GM12878 (cell line): ENCODE measurements around the gene PLXDC1. TPM values are rescaled to one million over a fixed set of nuclear protein-coding genes. Genes with fewer than 3 reads are reported as not detected.

Experiments
- ATAC-seq: fragments of 200-7000 bp; cut with Tn5 transposase; 3 replicates; pipeline ENCODE4 v1.9.1; 2020; ENCODE audit warnings: mild to moderate bottlenecking, moderate library complexity
- BruUV-seq: library from RNA; stranded (reverse); fragments of 400-500 nt; replicated peaks from 2 replicates; lab custom pipeline; 2021; lab: Mats Ljungman, UMichigan
- CTCF ChIA-PET: fragments of 300-600 bp; sonication (Branson Sonifier 250); formaldehyde crosslinking; extraction: SDS; loops from one replicate; lab custom pipeline; 2021; ENCODE audit warnings: inconsistent platforms; lab: Yijun Ruan, JAX
- POLR2A ChIA-PET: fragments of 350-600 bp; formaldehyde crosslinking; extraction: SDS; loops from one replicate; lab custom pipeline; 2021; ENCODE audit warnings: inconsistent platforms; lab: Charles Lee
- RAD21 ChIA-PET: fragments of 300-600 bp; sonication (Branson Sonifier 250); formaldehyde crosslinking; loops from one replicate; lab custom pipeline; 2023; ENCODE audit warnings: antibody characterized with exemption; ENCODE audit not compliant: unreplicated experiment; lab: Charles Lee
- SMC1A ChIA-PET: fragments of 300-600 bp; sonication (Branson Sonifier 250); formaldehyde crosslinking; loops from one replicate; lab custom pipeline; 2023; ENCODE audit not compliant: unreplicated experiment, uncharacterized antibody; lab: Charles Lee
- DNase-seq: peaks from one replicate; pipeline ENCODE4 v3.0.0-alpha.2; 2011; ENCODE audit warnings: low read depth, low spot score
- FAIRE-seq: peaks from 3 replicates; lab custom pipeline; 2011; peaks lifted over from hg19 to GRCh38; lab: Jason Lieb, UNC
- H2AFZ ChIP-seq: 2 replicates; pipeline ENCODE4 v1.6.0; 2011; ENCODE audit warnings: low read depth, low read length, control low read depth; ENCODE audit not compliant: control insufficient read depth
- H3K27ac ChIP-seq: 2 replicates; pipeline ENCODE4 v1.5.1; 2011; ENCODE audit warnings: control low read depth; ENCODE audit not compliant: control insufficient read depth, insufficient read depth
- H3K27me3 ChIP-seq, 2 experiments: replicated peaks in 1 of 2; 2 replicates each; pipeline versions ENCODE4 v1.6.0 to v1.6.1; 2011; ENCODE audit warnings: low read length in 1 of 2; ENCODE audit not compliant: control insufficient read depth in 2 of 2, insufficient read depth in 2 of 2
- H3K36me3 ChIP-seq, 2 experiments: 2 replicates each; pipeline ENCODE4 v1.5.1; 2011; ENCODE audit warnings: low read length in 1 of 2; ENCODE audit not compliant: control insufficient read depth in 2 of 2, insufficient read depth in 2 of 2
- H3K4me1 ChIP-seq: 2 replicates; pipeline ENCODE4 v1.6.1; 2011; ENCODE audit warnings: mild to moderate bottlenecking, low read length, moderate library complexity, mixed read lengths; ENCODE audit not compliant: control insufficient read depth, insufficient read depth
- H3K4me2 ChIP-seq: 2 replicates; pipeline ENCODE4 v1.6.0; 2011; ENCODE audit warnings: control low read depth; ENCODE audit not compliant: control insufficient read depth, insufficient read depth
- H3K4me3 ChIP-seq: fragments of 200-600 bp; sonication (generic); 2 replicates; pipeline ENCODE4 v1.5.1; 2016
- H3K79me2 ChIP-seq: 2 replicates; pipeline ENCODE4 v1.6.0; 2011; ENCODE audit warnings: low read length; ENCODE audit not compliant: control insufficient read depth, insufficient read depth
- H3K9ac ChIP-seq: 2 replicates; pipeline ENCODE4 v1.8.0; 2011; ENCODE audit warnings: low read length, control low read depth, mixed read lengths; ENCODE audit not compliant: control insufficient read depth, insufficient read depth
- H3K9me3 ChIP-seq: replicated peaks from 3 replicates; pipeline ENCODE4 v1.5.1; 2011; ENCODE audit warnings: mild to moderate bottlenecking, low read length; ENCODE audit not compliant: control insufficient read depth, insufficient read depth
- H4K20me1 ChIP-seq: 2 replicates; pipeline ENCODE4 v1.6.0; 2011; ENCODE audit not compliant: control insufficient read depth, insufficient read depth
- BRCA1 ChIP-seq: IDR thresholded peaks from 2 replicates; pipeline ENCODE4 v1.6.1; 2011; ENCODE audit warnings: low read depth, low read length, improper control_type of control experiment
- EGR1 ChIP-seq, 2 experiments: IDR thresholded peaks; 1 replicate in 1 of 2; 2 replicates in 1 of 2; pipeline ENCODE4 v1.6.1; 2011 to 2012; ENCODE audit warnings: low read depth in 2 of 2, low read length in 2 of 2, borderline replicate concordance in 1 of 2, mild to moderate bottlenecking in 1 of 2, moderate library complexity in 1 of 2
- NFIC ChIP-seq: IDR thresholded peaks from 2 replicates; pipeline ENCODE4 v1.6.1; 2012; ENCODE audit warnings: low read depth, mild to moderate bottlenecking, inconsistent platforms, low read length, moderate library complexity
- NFYA ChIP-seq: IDR thresholded peaks from 2 replicates; pipeline ENCODE4 v1.6.1; 2011; ENCODE audit warnings: low read depth, mild to moderate bottlenecking, low read length, improper control_type of control experiment, borderline replicate concordance
- NR2C2 ChIP-seq: IDR thresholded peaks from 2 replicates; pipeline ENCODE4 v1.6.1; 2011; ENCODE audit warnings: borderline replicate concordance, low read depth; ENCODE audit not compliant: control insufficient read depth, insufficient read length
- NRF1 ChIP-seq: conservative IDR thresholded peaks from 2 replicates; pipeline ENCODE4 v1.6.1; 2011; ENCODE audit warnings: mild to moderate bottlenecking, low read depth, low read length, improper control_type of control experiment
- RCOR1 ChIP-seq: conservative IDR thresholded peaks from 2 replicates; pipeline ENCODE4 v1.6.1; 2012; ENCODE audit warnings: low read depth, low read length, improper control_type of control experiment
- RFX5 ChIP-seq: IDR thresholded peaks from 2 replicates; pipeline ENCODE4 v1.6.1; 2011; ENCODE audit warnings: low read depth, low read length, improper control_type of control experiment
- SRF ChIP-seq, 2 experiments: IDR thresholded peaks; 2 replicates each; pipeline ENCODE4 v1.6.1; 2011; ENCODE audit warnings: low read depth in 2 of 2, low read length in 2 of 2, mild to moderate bottlenecking in 1 of 2, moderate library complexity in 1 of 2
- STAT1 ChIP-seq: fragments of 450-650 bp; conservative IDR thresholded peaks from 2 replicates; pipeline ENCODE4 v1.6.1; 2014; ENCODE audit warnings: antibody characterized with exemption, mild to moderate bottlenecking
- TARDBP ChIP-seq: IDR thresholded peaks from 2 replicates; pipeline ENCODE4 v1.6.1; 2016; ENCODE audit warnings: borderline replicate concordance
- WGBS: methylation state at CpG from one replicate; pipeline ENCODE4 v1.1.6; 2016; ENCODE audit warnings: low lambda C conversion rate; ENCODE audit not compliant: insufficient replicate concordance, insufficient coverage; ENCODE audit errors: missing lambda C conversion rate; 5-methylcytosine and 5-hydroxymethylcytosine counted together
- in situ Hi-C: fragments of 300-500 bp; cut with MboI; formaldehyde crosslinking; loops from 9 replicates; pipeline ENCODE4 v1.14.3; 2018; ENCODE audit warnings: mixed read lengths
- intact Hi-C: fragments of 100-400 bp; cut with micrococcal nuclease; formaldehyde crosslinking; loops from one replicate; pipeline ENCODE4 v1.14.2; 2022; ENCODE audit not compliant: unreplicated experiment
- polyA plus RNA-seq, 11 experiments: library from polyadenylated mRNA; depleted of rRNA in 4 of 11; unstranded in 6 of 11; stranded (reverse) in 5 of 11; fragments of >200 nt; fragmentation: Nextera tagmentation in 4 of 11; fragmentation: Illumina TruSeq in 1 of 11; extraction: Ambion mirVana in 4 of 11; extraction: Trizol in 1 of 11; gene quantifications; 1 replicate in 1 of 11; 2 replicates in 10 of 11; pipeline versions ENCODE4 v1.2.1 to v1.2.3, GENCODE V29; 2011 to 2016; ENCODE audit warnings: inconsistent platforms in 2 of 11, missing spikeins in 2 of 11, low read depth in 1 of 11
- total RNA-seq, 4 experiments: library from RNA; depleted of rRNA in 3 of 4; stranded (reverse); fragments of >200 nt in 3 of 4; fragmentation: Illumina TruSeq in 1 of 4; extraction: Trizol in 1 of 4; gene quantifications; 2 replicates each; pipeline versions ENCODE4 v1.2.1 to v1.2.3, GENCODE V29; 2013 to 2021
- TF ChIP-seq, protein P1 (sequence below): fragments of 450-650 bp; formaldehyde crosslinking; IDR thresholded peaks from 2 replicates; pipeline ENCODE4 v1.4.0; 2020; ENCODE audit warnings: mild to moderate bottlenecking, moderate library complexity
- TF ChIP-seq, protein P2 (sequence below): fragments of 450-650 bp; conservative IDR thresholded peaks from 2 replicates; pipeline ENCODE4 v1.6.1; 2017; ENCODE audit warnings: mild to moderate bottlenecking, moderate library complexity
- TF ChIP-seq, protein P3 (sequence below): fragments of 450-650 bp; IDR thresholded peaks from 2 replicates; pipeline ENCODE4 v1.6.1; 2017; ENCODE audit warnings: mild to moderate bottlenecking, low read depth, inconsistent platforms; ENCODE audit not compliant: poor library complexity, severe bottlenecking

The PLXDC1 gene
- total and polyA plus RNA-seq, 10 of the 15 experiments (the other 5 are each of a cell fraction or from before 2014, with no cell fraction given) = 0.03 to 0.30 (median 0.22) TPM; not detected in 7

DNA sequence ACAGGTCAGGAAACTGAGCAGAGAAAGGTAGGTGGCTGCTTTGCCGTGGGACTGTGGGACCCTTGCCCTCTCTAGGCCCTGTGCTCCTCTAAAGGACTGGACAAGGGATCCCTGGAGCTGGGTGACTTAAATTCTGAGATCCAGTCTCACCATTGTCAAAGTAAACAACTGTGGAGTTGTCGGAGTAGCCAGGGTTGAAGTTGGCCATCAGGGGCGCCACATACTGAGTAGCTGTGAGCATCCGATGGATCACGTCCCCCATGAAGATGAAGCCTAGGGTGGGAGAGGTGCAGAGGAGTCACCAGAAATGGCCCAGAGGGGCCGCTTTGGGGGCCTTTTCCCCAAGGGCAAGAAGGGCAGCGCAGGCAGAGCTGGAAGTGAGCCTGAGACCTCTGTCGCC lies 43.5 kb downstream of the PLXDC1 start (continued):
- TF ChIP-seq, protein P1, sequence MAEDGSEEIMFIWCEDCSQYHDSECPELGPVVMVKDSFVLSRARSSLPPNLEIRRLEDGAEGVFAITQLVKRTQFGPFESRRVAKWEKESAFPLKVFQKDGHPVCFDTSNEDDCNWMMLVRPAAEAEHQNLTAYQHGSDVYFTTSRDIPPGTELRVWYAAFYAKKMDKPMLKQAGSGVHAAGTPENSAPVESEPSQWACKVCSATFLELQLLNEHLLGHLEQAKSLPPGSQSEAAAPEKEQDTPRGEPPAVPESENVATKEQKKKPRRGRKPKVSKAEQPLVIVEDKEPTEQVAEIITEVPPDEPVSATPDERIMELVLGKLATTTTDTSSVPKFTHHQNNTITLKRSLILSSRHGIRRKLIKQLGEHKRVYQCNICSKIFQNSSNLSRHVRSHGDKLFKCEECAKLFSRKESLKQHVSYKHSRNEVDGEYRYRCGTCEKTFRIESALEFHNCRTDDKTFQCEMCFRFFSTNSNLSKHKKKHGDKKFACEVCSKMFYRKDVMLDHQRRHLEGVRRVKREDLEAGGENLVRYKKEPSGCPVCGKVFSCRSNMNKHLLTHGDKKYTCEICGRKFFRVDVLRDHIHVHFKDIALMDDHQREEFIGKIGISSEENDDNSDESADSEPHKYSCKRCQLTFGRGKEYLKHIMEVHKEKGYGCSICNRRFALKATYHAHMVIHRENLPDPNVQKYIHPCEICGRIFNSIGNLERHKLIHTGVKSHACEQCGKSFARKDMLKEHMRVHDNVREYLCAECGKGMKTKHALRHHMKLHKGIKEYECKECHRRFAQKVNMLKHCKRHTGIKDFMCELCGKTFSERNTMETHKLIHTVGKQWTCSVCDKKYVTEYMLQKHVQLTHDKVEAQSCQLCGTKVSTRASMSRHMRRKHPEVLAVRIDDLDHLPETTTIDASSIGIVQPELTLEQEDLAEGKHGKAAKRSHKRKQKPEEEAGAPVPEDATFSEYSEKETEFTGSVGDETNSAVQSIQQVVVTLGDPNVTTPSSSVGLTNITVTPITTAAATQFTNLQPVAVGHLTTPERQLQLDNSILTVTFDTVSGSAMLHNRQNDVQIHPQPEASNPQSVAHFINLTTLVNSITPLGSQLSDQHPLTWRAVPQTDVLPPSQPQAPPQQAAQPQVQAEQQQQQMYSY (CRISPR knock-in tag) = no peak

DNA sequence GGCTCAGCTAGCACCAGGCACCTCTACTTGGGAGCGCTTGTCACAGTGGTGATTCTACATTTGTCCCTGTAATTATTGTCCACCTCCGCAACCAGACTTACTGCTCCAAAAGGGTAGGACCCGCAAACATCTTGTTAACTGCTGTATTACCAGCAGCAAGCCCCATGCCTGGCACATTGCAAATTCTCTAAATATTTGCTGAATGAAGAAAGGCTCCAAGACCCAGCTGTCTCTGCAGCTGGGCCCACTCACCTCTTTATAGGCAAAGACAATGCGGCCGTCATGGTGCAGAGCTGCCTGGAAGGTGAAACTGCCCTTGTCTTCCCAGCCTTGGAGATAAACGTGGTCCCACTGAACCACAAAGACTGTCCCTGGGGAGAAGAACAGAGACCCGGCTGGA lies 44.3 kb downstream of the PLXDC1 start:
- H3K27me3 ChIP-seq = peaks cover 0 to 1% of the 10 kb centered on the region in 2 experiments; a peak in 3 of 4 replicates
- H3K9ac ChIP-seq = no peak overlapping the region
- DNase-seq = no peak
- in situ Hi-C loops = no loop called here
- ChIA-PET SMC1A (no interaction called here), RAD21 (no interaction called here), POLR2A (no interaction called here), CTCF (no interaction called here)
- 48% methylated on average over 7 of the region's 7 CpGs for WGBS
- H2AFZ ChIP-seq = no peak overlapping the region
- ATAC-seq = no peak
- H4K20me1 ChIP-seq = no peaks in the 10 kb centered on the region
- H3K27ac ChIP-seq = no peak overlapping the region
- H3K79me2 ChIP-seq = no peaks in the 10 kb centered on the region
- no peak overlapping the region for H3K4me2 ChIP-seq
- H3K9me3 ChIP-seq = no peaks in the 10 kb centered on the region
- FAIRE-seq = no peak
- no peaks in the 10 kb centered on the region for H3K4me1 ChIP-seq
- H3K4me3 ChIP-seq = no peak overlapping the region
- intact Hi-C loops = no loop called here
- no peaks in the 10 kb centered on the region for H3K36me3 ChIP-seq
- no TSS peak for BruUV-seq
- no peak for TF ChIP-seq NR2C2
- no peak for TF ChIP-seq TARDBP
- TF ChIP-seq, protein P2, sequence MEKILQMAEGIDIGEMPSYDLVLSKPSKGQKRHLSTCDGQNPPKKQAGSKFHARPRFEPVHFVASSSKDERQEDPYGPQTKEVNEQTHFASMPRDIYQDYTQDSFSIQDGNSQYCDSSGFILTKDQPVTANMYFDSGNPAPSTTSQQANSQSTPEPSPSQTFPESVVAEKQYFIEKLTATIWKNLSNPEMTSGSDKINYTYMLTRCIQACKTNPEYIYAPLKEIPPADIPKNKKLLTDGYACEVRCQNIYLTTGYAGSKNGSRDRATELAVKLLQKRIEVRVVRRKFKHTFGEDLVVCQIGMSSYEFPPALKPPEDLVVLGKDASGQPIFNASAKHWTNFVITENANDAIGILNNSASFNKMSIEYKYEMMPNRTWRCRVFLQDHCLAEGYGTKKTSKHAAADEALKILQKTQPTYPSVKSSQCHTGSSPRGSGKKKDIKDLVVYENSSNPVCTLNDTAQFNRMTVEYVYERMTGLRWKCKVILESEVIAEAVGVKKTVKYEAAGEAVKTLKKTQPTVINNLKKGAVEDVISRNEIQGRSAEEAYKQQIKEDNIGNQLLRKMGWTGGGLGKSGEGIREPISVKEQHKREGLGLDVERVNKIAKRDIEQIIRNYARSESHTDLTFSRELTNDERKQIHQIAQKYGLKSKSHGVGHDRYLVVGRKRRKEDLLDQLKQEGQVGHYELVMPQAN = no peak
- TF ChIP-seq RFX5 = no peak
- no peak for TF ChIP-seq BRCA1
- TF ChIP-seq SRF (IDR thresholded peaks at IDR 0.05; ENCODE audit: low read depth in 2 of 2, low read length in 2 of 2) = no peak
- no peak for TF ChIP-seq RCOR1
- no peak for TF ChIP-seq STAT1
- TF ChIP-seq, protein P3, sequence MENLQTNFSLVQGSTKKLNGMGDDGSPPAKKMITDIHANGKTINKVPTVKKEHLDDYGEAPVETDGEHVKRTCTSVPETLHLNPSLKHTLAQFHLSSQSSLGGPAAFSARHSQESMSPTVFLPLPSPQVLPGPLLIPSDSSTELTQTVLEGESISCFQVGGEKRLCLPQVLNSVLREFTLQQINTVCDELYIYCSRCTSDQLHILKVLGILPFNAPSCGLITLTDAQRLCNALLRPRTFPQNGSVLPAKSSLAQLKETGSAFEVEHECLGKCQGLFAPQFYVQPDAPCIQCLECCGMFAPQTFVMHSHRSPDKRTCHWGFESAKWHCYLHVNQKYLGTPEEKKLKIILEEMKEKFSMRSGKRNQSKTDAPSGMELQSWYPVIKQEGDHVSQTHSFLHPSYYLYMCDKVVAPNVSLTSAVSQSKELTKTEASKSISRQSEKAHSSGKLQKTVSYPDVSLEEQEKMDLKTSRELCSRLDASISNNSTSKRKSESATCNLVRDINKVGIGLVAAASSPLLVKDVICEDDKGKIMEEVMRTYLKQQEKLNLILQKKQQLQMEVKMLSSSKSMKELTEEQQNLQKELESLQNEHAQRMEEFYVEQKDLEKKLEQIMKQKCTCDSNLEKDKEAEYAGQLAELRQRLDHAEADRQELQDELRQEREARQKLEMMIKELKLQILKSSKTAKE = no peak
- TF ChIP-seq NFIC = no peak
- no peak for TF ChIP-seq NFYA
- TF ChIP-seq NRF1 = no peak
- TF ChIP-seq EGR1 (IDR thresholded peaks at IDR 0.05; ENCODE audit: borderline replicate concordance in 1 of 2, low read depth in 2 of 2, low read length in 2 of 2) = no peak
